Fibroblast of villous mesenchyme (primary cell): ENCODE data around the gene SFMBT2. TPM values are rescaled to one million over a fixed set of nuclear protein-coding genes. Genes with fewer than 3 reads are reported as not detected.

ENCODE experiments used
- DNase-seq: peaks from one replicate; pipeline ENCODE4 v3.0.0-alpha.2; 2010; ENCODE audit warnings: low read depth
- H3K4me3 ChIP-seq: 2 replicates; pipeline ENCODE4 v1.5.1; 2011; ENCODE audit warnings: low read depth, mild to moderate bottlenecking, low read length
- total RNA-seq: library from RNA; depleted of rRNA; stranded (reverse); fragments of >200 nt; gene quantifications from 2 replicates; pipeline ENCODE4 v1.2.3, GENCODE V29; 2012
- TF ChIP-seq, protein P1 (sequence below): IDR thresholded peaks from 2 replicates; pipeline ENCODE4 v1.5.1; 2012; ENCODE audit warnings: low read depth, mild to moderate bottlenecking, low read length; ENCODE audit not compliant: insufficient read depth

SFMBT2 gene
- total RNA-seq, 1 donor = 1.7 TPM

DNA sequence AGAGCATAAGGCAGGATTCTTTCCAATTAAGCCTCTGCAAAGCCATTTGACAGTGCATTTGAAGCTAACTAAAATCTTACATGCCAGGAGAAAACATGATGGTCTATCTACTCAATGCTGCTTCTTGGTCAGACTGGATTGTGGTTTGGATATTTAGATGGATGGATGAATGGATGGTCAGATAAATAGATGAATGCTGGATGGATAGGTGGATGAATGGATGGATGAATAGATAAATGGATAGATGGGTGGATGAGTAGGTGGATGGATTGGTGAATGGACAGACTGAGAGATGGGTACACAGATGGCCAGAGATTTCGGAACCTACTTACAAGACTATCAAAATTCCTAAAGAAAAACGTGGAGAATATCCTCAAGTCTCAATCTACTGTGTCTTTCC is 127.6 kb downstream of the SFMBT2 start:
- H3K4me3 ChIP-seq = no peak overlapping the region
- TF ChIP-seq, protein P1, sequence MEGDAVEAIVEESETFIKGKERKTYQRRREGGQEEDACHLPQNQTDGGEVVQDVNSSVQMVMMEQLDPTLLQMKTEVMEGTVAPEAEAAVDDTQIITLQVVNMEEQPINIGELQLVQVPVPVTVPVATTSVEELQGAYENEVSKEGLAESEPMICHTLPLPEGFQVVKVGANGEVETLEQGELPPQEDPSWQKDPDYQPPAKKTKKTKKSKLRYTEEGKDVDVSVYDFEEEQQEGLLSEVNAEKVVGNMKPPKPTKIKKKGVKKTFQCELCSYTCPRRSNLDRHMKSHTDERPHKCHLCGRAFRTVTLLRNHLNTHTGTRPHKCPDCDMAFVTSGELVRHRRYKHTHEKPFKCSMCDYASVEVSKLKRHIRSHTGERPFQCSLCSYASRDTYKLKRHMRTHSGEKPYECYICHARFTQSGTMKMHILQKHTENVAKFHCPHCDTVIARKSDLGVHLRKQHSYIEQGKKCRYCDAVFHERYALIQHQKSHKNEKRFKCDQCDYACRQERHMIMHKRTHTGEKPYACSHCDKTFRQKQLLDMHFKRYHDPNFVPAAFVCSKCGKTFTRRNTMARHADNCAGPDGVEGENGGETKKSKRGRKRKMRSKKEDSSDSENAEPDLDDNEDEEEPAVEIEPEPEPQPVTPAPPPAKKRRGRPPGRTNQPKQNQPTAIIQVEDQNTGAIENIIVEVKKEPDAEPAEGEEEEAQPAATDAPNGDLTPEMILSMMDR = no peak
- no peak for DNase-seq

DNA sequence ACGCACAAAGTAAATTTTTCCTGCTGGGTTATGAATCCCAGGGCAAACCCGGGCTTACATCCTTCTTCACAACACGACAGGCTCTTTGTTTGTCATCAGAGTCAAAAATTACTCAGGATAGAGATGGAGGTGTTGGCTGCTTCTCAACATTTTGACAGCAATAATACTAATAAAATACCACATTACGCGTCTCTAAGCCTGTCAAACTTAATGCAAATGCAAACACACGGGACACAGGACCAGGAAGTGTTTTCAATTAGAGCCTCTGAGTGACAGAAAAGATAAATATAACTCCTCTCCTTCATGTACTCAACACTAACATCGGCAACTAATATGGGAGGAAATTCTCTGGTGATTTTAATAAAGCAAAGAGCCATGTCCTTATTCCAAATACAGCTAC is 128.4 kb downstream of the SFMBT2 start:
- DNase-seq = no peak
- TF ChIP-seq, protein P1 = no peak
- H3K4me3 ChIP-seq = no peak overlapping the region

DNA sequence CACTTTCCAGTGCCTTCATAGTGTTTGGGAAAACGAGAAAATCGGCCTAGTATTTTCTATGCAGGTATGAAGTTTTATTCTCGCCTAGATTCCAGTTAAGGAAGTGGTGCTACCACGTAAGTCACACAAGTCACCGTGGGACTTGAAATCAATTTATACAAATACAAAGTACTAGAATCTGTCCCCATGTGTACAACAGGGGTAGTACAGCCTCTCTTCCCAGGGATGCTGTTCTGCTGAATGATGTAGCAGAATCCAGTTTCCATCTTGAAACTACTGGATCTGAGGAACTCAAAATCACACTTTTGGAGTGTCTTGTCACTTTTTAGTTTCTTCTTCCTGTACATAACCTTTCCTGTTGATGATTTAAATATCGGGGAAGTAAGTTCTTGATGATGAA is 129.4 kb downstream of the SFMBT2 start:
- TF ChIP-seq, protein P1 = no peak
- no peak overlapping the region for H3K4me3 ChIP-seq
- no peak for DNase-seq

DNA sequence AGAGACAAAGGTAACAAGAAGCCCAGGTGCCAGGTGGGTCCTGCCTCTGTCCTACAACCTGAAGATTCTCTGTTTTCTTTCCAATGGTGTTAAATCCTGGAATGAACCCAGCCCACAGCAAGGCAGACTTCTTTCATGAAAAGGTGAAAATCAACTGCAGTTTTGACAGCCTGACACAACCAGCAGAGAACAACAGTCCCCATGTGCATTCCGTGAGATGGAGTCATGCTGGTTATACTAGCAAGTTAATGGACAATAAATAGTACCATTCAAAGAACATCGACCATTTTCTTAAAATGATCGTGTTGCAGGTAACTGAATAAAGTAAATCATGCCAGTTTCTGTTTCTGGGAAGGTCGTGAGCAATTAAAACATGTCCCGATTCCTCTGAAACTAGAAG is 131.5 kb downstream of the SFMBT2 start:
- no peak overlapping the region for H3K4me3 ChIP-seq
- no peak for DNase-seq
- TF ChIP-seq, protein P1 = no peak

DNA sequence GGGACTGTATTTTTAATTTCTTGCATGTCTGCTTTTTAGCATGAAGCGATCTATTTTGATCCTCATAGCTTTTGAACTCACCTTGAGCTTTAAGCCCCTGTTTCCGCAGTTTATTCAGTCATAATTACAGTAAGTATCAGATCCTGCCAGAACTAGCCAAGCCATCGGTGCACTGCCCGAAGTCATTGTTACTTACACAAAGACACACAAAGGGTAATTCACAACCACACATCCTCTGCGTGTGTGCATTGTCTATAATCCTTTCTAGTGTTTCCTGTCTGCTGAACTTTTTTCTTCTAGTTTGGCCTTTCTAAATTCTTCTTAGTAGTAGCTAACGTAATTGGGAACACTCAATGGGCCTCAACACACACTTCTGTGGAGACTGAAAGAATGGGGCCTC is 133.0 kb downstream of the SFMBT2 start:
- DNase-seq = no peak
- no peak overlapping the region for H3K4me3 ChIP-seq
- TF ChIP-seq, protein P1 = no peak

GRCh38 chr10:7277432-7277831 is 133.4 kb downstream of the SFMBT2 start:
- no peak for DNase-seq
- no peak overlapping the region for H3K4me3 ChIP-seq
- TF ChIP-seq, protein P1 = no peak

- no peak overlapping the region for H3K4me3 ChIP-seq
- DNase-seq = no peak
- TF ChIP-seq, protein P1 = no peak
These were observed 134.9 kb downstream of the SFMBT2 start for GRCh38 chr10:7275761-7276440.
